T-cell (primary cell): ENCODE data around the gene OGDH. TPM values are rescaled to one million over a fixed set of nuclear protein-coding genes. Genes with fewer than 3 reads are reported as not detected.
A peak's percentile ranks its signal among the peaks of the same experiment; 100 is the strongest.

Experiments
- ATAC-seq, 4 experiments: fragments of 200-7000 bp in 3 of 4; fragments of 150-1000 bp in 1 of 4; cut with Tn5 transposase; replicated peaks in 1 of 4; 1 replicate in 3 of 4; 2 replicates in 1 of 4; pipeline ENCODE4 v1.10.0; 2021; ENCODE audit warnings: moderate library complexity in 3 of 4, mild to moderate bottlenecking in 2 of 4, moderate number of reproducible peaks in 1 of 4
- CTCF ChIA-PET, 2 donors: fragments of 300-600 bp; sonication (Branson Sonifier 250); formaldehyde crosslinking; loops; one replicate each; lab custom pipeline; 2022; ENCODE audit warnings: antibody characterized with exemption in 2 of 2; lab: Charles Lee
- POLR2A ChIA-PET, 2 donors: fragments of 300-600 bp; sonication (Branson Sonifier 250); formaldehyde crosslinking; loops; one replicate each; lab custom pipeline; 2022; ENCODE audit warnings: antibody characterized with exemption in 2 of 2; lab: Charles Lee
- DNase-seq, 35 experiments: peaks; one replicate each; pipeline versions ENCODE4 v3.0.0 to v3.0.0-alpha.2; 2013 to 2023
- H3K27ac ChIP-seq: one replicate; pipeline ENCODE4 v1.5.1; 2013; ENCODE audit warnings: low read length
- H3K27me3 ChIP-seq, 2 experiments: replicated peaks in 1 of 2; 1 replicate in 1 of 2; 2 replicates in 1 of 2; pipeline versions ENCODE4 v1.6.1 to v1.7.0; 2013; ENCODE audit warnings: low read length in 1 of 2, mixed read lengths in 1 of 2; ENCODE audit not compliant: control insufficient read depth in 2 of 2, insufficient read depth in 2 of 2; ENCODE audit errors: extremely low read depth in 1 of 2
- H3K36me3 ChIP-seq, 2 donors: 1 replicate in 1 of 2; 2 replicates in 1 of 2; pipeline versions ENCODE4 v1.6.1 to v1.7.0; 2013; ENCODE audit warnings: low read length in 1 of 2; ENCODE audit not compliant: control insufficient read depth in 2 of 2, insufficient read depth in 1 of 2; ENCODE audit errors: extremely low read depth in 1 of 2
- H3K4me1 ChIP-seq, 2 experiments: 1 replicate in 1 of 2; 2 replicates in 1 of 2; pipeline versions ENCODE4 v1.6.1 to v1.7.0; 2013; ENCODE audit warnings: low read length in 2 of 2, mixed read lengths in 1 of 2; ENCODE audit not compliant: insufficient read depth in 2 of 2, control insufficient read depth in 1 of 2; ENCODE audit errors: extremely low read depth in 1 of 2
- H3K4me3 ChIP-seq, 2 donors: 1 replicate in 1 of 2; 2 replicates in 1 of 2; pipeline versions ENCODE4 v1.5.1 to v1.7.0; 2013; ENCODE audit warnings: mild to moderate bottlenecking in 2 of 2, low read length in 1 of 2, moderate library complexity in 1 of 2; ENCODE audit not compliant: control insufficient read depth in 1 of 2; ENCODE audit errors: extremely low read depth in 1 of 2
- H3K9me3 ChIP-seq: 2 replicates; pipeline ENCODE4 v1.7.0; 2013
- H3K27ac Mint-ChIP-seq, 2 donors: one replicate each; pipeline ENCODE4 v1.8.0; 2020 to 2021; ENCODE audit warnings: mild to moderate bottlenecking in 2 of 2, mixed read lengths in 2 of 2
- H3K27me3 Mint-ChIP-seq, 2 donors: one replicate each; pipeline ENCODE4 v1.8.0; 2021 to 2022; ENCODE audit warnings: mixed read lengths in 2 of 2
- H3K36me3 Mint-ChIP-seq: one replicate; pipeline ENCODE4 v1.8.0; 2021; ENCODE audit warnings: mixed read lengths
- H3K4me1 Mint-ChIP-seq, 3 donors: one replicate each; pipeline ENCODE4 v1.8.0; 2020 to 2022; ENCODE audit warnings: mixed read lengths in 3 of 3, mild to moderate bottlenecking in 1 of 3
- H3K4me3 Mint-ChIP-seq, 3 donors: one replicate each; pipeline ENCODE4 v1.8.0; 2020 to 2022; ENCODE audit warnings: mild to moderate bottlenecking in 3 of 3, mixed read lengths in 3 of 3, moderate library complexity in 3 of 3
- H3K9me3 Mint-ChIP-seq, 3 donors: one replicate each; pipeline ENCODE4 v1.8.0; 2020 to 2022; ENCODE audit warnings: mixed read lengths in 3 of 3
- WGBS: methylation state at CpG from one replicate; pipeline ENCODE4 v1.1.5; 2013; ENCODE audit warnings: missing lambda C conversion rate; ENCODE audit not compliant: insufficient coverage; 5-methylcytosine and 5-hydroxymethylcytosine counted together
- total RNA-seq, 35 experiments: library from RNA in 6 of 35; stranded (reverse) in 6 of 35; fragments of 120-200 nt in 1 of 35; gene quantifications; one replicate each; pipeline versions ENCODE4 v1.2.1 to v1.2.4 and lab custom pipeline; 2013 to 2026

Gene OGDH
- total RNA-seq, 5 donors from 2014 or later (not counting 1 experiment from before 2014, with no cell fraction given) = 58.9 to 113 (median 108) TPM

DNA sequence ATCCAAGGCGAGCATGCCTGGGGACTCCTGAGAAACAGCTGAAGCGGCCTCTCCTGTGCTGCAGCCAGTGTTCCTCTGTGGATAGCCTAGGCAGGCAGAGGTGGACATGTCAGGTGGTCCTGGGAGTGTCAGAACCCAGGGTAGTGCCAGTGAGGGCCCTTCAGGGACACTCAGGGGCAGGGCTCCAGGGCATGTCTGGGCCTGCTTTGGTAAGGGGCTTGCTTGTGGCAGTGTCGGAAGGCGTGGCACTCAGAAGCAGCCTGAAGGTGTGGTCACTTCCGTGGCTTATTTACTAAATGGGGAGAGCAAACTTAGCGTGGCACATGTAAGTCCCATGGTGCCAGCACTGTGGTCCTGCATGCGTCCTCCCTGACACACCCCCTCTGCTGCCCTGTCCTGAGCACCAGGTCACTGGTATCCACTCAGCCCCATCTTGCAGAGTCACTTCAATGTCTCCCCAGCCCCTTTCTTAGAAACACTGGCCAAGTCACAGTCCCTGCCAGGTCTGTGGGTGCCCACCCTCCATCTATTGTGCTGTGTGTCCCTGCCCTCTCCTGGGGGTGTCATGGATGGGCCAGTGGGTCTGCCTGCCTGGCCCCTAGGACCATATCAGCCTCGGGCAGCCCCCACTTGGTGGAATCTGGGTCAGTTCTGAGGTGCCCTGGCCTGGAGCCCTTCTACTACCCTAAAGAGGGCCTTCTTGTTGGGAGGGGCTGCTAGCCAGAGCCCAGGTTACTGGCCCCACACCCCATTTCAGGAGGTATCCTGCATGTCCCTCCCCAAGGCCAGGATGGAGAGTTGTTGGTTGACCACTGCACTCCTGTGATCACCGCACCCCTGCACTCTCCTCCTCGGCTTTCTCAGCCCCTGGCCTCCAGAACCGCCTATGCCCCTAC lies 148.6 kb downstream of the OGDH start:
- CTCF ChIA-PET = no interaction called here
- H3K27me3 Mint-ChIP-seq = no peaks in the 10 kb centered on the region
- H3K4me1 Mint-ChIP-seq = peaks cover 22 to 45% (median 38%) of the 10 kb centered on the region in 3 donors
- Histone ChIP-seq H3K4me3 (no peak overlapping the region), H3K9me3 (no peaks in the 10 kb centered on the region), H3K27ac (no peak overlapping the region), H3K36me3 (peaks cover 9 to 43% of the 10 kb centered on the region in 2 donors), H3K27me3 (no peaks in the 10 kb centered on the region), H3K4me1 (peaks cover 15 to 44% of the 10 kb centered on the region in 2 experiments)
- H3K4me3 Mint-ChIP-seq = no peak overlapping the region
- peaks cover 3% of the 10 kb centered on the region for H3K36me3 Mint-ChIP-seq
- ATAC-seq = no peak
- WGBS = 94% methylated on average over 9 of the region's 11 CpGs
- POLR2A ChIA-PET = interaction anchor here in 1 of 2 donors (0.5 kb wide), 1 partner anchor 628 kb away, joined by 3 read pairs; no protein-coding TSS in a partner anchor
- no peak for DNase-seq
- H3K9me3 Mint-ChIP-seq = no peaks in the 10 kb centered on the region
- H3K27ac Mint-ChIP-seq = peak overlapping the region; percentile 36 to 80

DNA sequence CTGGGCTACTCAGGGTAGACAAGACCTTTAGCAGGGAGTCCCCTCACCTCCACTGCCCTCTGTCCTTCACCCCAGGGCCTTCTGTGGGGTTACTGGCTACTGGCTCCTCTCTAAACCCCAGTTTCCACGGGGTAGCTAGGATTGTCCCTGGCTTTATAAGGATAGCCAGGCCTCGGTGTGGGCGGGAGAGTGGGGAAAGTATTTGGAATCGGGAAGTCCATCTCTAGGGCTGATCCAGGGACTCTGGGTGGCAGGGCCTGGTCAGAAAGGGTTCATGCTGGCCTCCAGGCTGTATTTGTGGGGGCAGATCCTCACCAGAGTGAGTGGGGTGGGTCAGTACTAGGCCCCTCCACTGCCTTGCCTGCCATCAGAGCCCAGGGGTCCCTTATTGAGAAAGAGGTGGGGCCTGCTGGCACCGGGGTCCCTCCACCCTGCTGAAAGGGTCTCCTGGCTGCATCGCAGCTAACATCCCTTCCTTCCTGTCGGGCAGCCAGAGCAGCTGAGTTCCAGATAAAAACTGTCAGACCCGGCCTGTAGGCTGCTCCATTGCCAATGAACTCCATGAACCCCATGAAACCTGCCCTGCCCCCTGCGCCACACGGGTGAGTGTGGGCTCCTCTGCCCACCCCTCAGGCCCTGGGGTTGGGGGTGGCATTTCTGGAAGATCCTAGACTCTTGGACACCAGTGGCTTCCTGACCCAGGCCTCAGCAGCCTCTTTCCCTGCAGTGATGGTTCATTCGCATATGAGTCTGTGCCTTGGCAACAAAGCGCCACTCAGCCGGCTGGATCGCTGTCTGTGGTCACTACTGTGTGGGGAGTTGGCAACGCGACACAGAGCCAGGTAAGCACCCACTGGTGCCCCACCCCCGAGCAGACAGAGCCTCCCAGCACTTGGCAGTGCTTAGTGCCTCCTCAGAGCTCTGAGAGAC lies 149.5 kb downstream of the OGDH start:
- Mint-ChIP-seq H3K27ac (no peak overlapping the region), H3K4me1 (peaks cover 13 to 36% (median 29%) of the 10 kb centered on the region in 3 donors), H3K9me3 (no peaks in the 10 kb centered on the region), H3K36me3 (peaks cover 8% of the 10 kb centered on the region), H3K4me3 (no peak overlapping the region), H3K27me3 (no peaks in the 10 kb centered on the region)
- 90% methylated on average over 14 of the region's 17 CpGs for WGBS
- Histone ChIP-seq H3K36me3 (peaks cover 11 to 50% of the 10 kb centered on the region in 2 donors), H3K27me3 (no peaks in the 10 kb centered on the region), H3K4me1 (peaks cover 6 to 35% of the 10 kb centered on the region in 2 experiments), H3K9me3 (no peaks in the 10 kb centered on the region), H3K27ac (no peak overlapping the region), H3K4me3 (no peak overlapping the region)
- ATAC-seq = no peak
- no peak for DNase-seq
- ChIA-PET POLR2A (no interaction called here), CTCF (no interaction called here)

DNA sequence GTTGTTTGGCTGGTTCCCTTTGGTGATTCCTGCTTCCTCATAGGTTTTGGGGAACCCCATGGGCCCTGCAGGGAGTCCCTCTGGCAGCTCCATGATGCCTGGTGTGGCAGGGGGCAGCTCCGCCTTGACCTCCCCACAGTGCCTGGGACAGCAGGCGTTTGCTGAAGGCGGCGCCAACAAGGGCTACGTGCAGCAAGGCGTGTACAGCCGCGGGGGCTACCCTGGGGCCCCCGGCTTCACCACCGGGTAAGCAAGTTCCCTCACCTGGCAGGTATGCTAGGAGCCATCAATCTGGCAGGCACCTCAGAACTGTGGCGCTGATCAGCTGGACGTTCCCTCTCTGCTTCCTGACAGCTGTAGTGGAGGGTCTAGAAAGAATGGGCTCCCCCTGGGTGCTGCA lies 150.5 kb downstream of the OGDH start:
- Mint-ChIP-seq H3K4me1 (peaks cover 7 to 29% (median 21%) of the 10 kb centered on the region in 3 donors), H3K9me3 (no peaks in the 10 kb centered on the region), H3K27me3 (no peaks in the 10 kb centered on the region), H3K36me3 (peaks cover 12% of the 10 kb centered on the region), H3K4me3 (no peak overlapping the region), H3K27ac (no peak overlapping the region)
- Histone ChIP-seq H3K4me1 (peaks cover 2 to 26% of the 10 kb centered on the region in 2 experiments), H3K27ac (no peak overlapping the region), H3K27me3 (no peaks in the 10 kb centered on the region), H3K4me3 (no peak overlapping the region), H3K36me3 (peaks cover 16 to 54% of the 10 kb centered on the region in 2 donors), H3K9me3 (no peaks in the 10 kb centered on the region)
- ChIA-PET POLR2A (interaction anchor here in 1 of 2 donors (0.5 to 0.8 kb wide), 2 partner anchors 11 to 26 kb away, joined by 5 to 6 read pairs; no protein-coding TSS in a partner anchor), CTCF (no interaction called here)
- DNase-seq = no peak
- WGBS = over 99% methylated on average over 12 of the region's 12 CpGs
- no peak for ATAC-seq

DNA sequence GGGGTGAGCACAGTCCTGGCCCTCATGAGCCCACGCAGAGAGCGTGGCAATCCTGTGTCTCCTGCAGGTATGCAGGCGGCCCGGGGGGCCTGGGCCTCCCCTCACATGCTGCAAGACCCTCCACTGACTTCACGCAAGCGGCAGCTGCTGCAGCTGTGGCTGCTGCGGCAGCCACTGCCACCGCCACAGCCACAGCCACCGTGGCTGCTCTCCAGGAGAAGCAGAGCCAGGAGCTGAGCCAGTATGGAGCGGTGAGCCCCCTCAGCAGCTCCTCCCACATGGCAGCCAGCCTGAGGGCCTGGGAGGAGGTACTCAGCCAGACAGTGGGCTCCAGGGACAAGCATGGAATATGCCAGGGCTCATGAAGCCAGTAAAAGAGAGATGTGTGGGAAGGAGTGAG lies 150.9 kb downstream of the OGDH start:
- Histone ChIP-seq H3K27me3 (no peaks in the 10 kb centered on the region), H3K4me3 (no peak overlapping the region), H3K4me1 (peaks cover 2 to 26% of the 10 kb centered on the region in 2 experiments), H3K27ac (no peak overlapping the region), H3K9me3 (no peaks in the 10 kb centered on the region), H3K36me3 (peaks cover 16 to 58% of the 10 kb centered on the region in 2 donors)
- ChIA-PET CTCF (no interaction called here), POLR2A (interaction anchor here in 1 of 2 donors (0.5 to 0.8 kb wide), 2 partner anchors 12 to 25 kb away, joined by 5 to 6 read pairs; no protein-coding TSS in a partner anchor)
- Mint-ChIP-seq H3K4me3 (no peak overlapping the region), H3K9me3 (no peaks in the 10 kb centered on the region), H3K4me1 (peaks cover 5 to 27% (median 19%) of the 10 kb centered on the region in 3 donors), H3K27me3 (no peaks in the 10 kb centered on the region), H3K27ac (no peak overlapping the region), H3K36me3 (peaks cover 16% of the 10 kb centered on the region)
- ATAC-seq (no peak), DNase-seq (no peak)
- 99% methylated on average over 9 of the region's 10 CpGs for WGBS

DNA sequence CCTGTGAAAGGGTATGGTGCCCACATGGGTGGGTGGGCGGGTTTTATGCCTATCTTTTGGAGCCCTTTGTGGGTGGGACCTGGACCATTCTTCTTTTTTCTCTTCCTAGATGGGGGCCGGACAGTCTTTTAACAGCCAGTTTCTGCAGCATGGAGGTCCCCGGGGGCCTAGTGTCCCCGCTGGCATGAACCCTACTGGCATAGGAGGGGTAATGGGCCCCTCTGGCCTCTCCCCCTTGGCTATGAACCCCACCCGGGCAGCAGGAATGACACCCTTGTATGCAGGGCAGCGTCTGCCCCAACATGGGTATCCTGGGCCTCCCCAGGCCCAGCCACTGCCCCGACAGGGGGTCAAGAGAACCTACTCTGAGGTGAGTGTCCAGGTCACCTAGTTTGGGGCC lies 151.3 kb downstream of the OGDH start:
- Histone ChIP-seq H3K9me3 (no peaks in the 10 kb centered on the region), H3K4me1 (peaks cover 2 to 26% of the 10 kb centered on the region in 2 experiments), H3K27me3 (no peaks in the 10 kb centered on the region), H3K36me3 (peaks cover 16 to 62% of the 10 kb centered on the region in 2 donors), H3K4me3 (no peak overlapping the region), H3K27ac (no peak overlapping the region)
- ATAC-seq (no peak), DNase-seq (no peak)
- H3K27me3 Mint-ChIP-seq = no peaks in the 10 kb centered on the region
- peaks cover 17% of the 10 kb centered on the region for H3K36me3 Mint-ChIP-seq
- CTCF ChIA-PET = interaction anchor here in 1 of 2 donors (0.7 kb wide), 1 partner anchor 827 kb away, joined by 3 read pairs; no protein-coding TSS in a partner anchor
- no peaks in the 10 kb centered on the region for H3K9me3 Mint-ChIP-seq
- H3K27ac Mint-ChIP-seq = no peak overlapping the region
- peaks cover under 1 to 22% (median 15%) of the 10 kb centered on the region in 3 donors for H3K4me1 Mint-ChIP-seq
- H3K4me3 Mint-ChIP-seq = no peak overlapping the region
- WGBS = 93% methylated on average over 6 of the region's 7 CpGs
- POLR2A ChIA-PET = interaction anchor here (0.6 to 0.8 kb wide), 2 partner anchors 25 to 179 kb away, joined by 6 read pairs; no protein-coding TSS in a partner anchor
